GM13976 (cell line): ENCODE data around the gene P2RY1.

Source experiments
- DNase-seq: peaks from one replicate; pipeline ENCODE4 v3.0.0; 2012; ENCODE audit warnings: low spot score
- in situ Hi-C: fragments of 300-500 bp; cut with MboI; formaldehyde crosslinking; loops from one replicate; pipeline ENCODE4 v1.12.0; 2022; ENCODE audit warnings: low sequenced_read_pairs, mixed read lengths, inconsistent platforms; ENCODE audit not compliant: unreplicated experiment
- TF ChIP-seq, protein P1 (sequence below): IDR thresholded peaks from 2 replicates; pipeline ENCODE4 v1.5.1; 2012; ENCODE audit warnings: borderline replicate concordance, mild to moderate bottlenecking; ENCODE audit not compliant: insufficient read depth; ENCODE audit errors: extremely low read depth, missing control alignments, control extremely low read depth

P2RY1 gene

GRCh38 chr3:152885076-152885475, 50.1 kb downstream of the P2RY1 start:
- TF ChIP-seq, protein P1, sequence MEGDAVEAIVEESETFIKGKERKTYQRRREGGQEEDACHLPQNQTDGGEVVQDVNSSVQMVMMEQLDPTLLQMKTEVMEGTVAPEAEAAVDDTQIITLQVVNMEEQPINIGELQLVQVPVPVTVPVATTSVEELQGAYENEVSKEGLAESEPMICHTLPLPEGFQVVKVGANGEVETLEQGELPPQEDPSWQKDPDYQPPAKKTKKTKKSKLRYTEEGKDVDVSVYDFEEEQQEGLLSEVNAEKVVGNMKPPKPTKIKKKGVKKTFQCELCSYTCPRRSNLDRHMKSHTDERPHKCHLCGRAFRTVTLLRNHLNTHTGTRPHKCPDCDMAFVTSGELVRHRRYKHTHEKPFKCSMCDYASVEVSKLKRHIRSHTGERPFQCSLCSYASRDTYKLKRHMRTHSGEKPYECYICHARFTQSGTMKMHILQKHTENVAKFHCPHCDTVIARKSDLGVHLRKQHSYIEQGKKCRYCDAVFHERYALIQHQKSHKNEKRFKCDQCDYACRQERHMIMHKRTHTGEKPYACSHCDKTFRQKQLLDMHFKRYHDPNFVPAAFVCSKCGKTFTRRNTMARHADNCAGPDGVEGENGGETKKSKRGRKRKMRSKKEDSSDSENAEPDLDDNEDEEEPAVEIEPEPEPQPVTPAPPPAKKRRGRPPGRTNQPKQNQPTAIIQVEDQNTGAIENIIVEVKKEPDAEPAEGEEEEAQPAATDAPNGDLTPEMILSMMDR: no peak
- in situ Hi-C loops: no loop called here
- no peak for DNase-seq
